Stimulated activated naive CD8-positive, alpha-beta T cell treated with anti-CD3 and anti-CD28 coated beads, Interleukin-15, Interleukin-2, amounts not matched to agents 100 ng/mL and 50 ng/mL, for 24 hours (primary cell): ENCODE results near the gene KRTAP10-7.
"Not testable (repeated sequence)": the region's sequence is repeated elsewhere in the genome, so short reads cannot be mapped to it uniquely, and the experiment has no call there.

ENCODE experiments used
- H3K27ac Mint-ChIP-seq: one replicate; pipeline ENCODE4 v1.8.0; 2021; ENCODE audit warnings: mild to moderate bottlenecking, mixed read lengths
- H3K27me3 Mint-ChIP-seq: one replicate; pipeline ENCODE4 v1.8.0; 2021; ENCODE audit warnings: mixed read lengths
- H3K36me3 Mint-ChIP-seq: one replicate; pipeline ENCODE4 v1.8.0; 2021; ENCODE audit warnings: low read depth, mixed read lengths
- H3K4me1 Mint-ChIP-seq: one replicate; pipeline ENCODE4 v1.8.0; 2021; ENCODE audit warnings: low read depth, mixed read lengths
- H3K4me3 Mint-ChIP-seq: one replicate; pipeline ENCODE4 v1.8.0; 2021; ENCODE audit warnings: mild to moderate bottlenecking, mixed read lengths
- H3K9me3 Mint-ChIP-seq: one replicate; pipeline ENCODE4 v1.8.0; 2021; ENCODE audit warnings: mixed read lengths

KRTAP10-7 gene

GRCh38 chr21:44609193-44609592 lies 8.8 kb downstream of the KRTAP10-7 start:
- Mint-ChIP-seq H3K27me3 (peaks cover 6% of the 10 kb centered on the region), H3K27ac (no peak overlapping the region), H3K4me1 (no peaks in the 10 kb centered on the region), H3K9me3 (peaks cover 29% of the 10 kb centered on the region), H3K4me3 (no peak overlapping the region), H3K36me3 (peaks cover 6% of the 10 kb centered on the region)

GRCh38 chr21:44610157-44610843 lies 9.9 kb downstream of the KRTAP10-7 start:
- H3K4me3 Mint-ChIP-seq, H3K36me3 Mint-ChIP-seq, H3K27me3 Mint-ChIP-seq, H3K27ac Mint-ChIP-seq, H3K4me1 Mint-ChIP-seq: not testable (repeated sequence)
- H3K9me3 Mint-ChIP-seq: peaks cover 29% of the 10 kb centered on the region

- Mint-ChIP-seq H3K4me1 (peaks cover 7% of the 10 kb centered on the region), H3K4me3 (no peak overlapping the region), H3K27me3 (no peaks in the 10 kb centered on the region), H3K9me3 (peaks cover 29% of the 10 kb centered on the region), H3K36me3 (peaks cover 6% of the 10 kb centered on the region), H3K27ac (no peak overlapping the region)
Observed at GRCh38 chr21:44611551-44611950, 11.2 kb downstream of the KRTAP10-7 start.

- no peaks in the 10 kb centered on the region for H3K27me3 Mint-ChIP-seq
- H3K36me3 Mint-ChIP-seq: peaks cover 6% of the 10 kb centered on the region
- H3K9me3 Mint-ChIP-seq: peaks cover 29% of the 10 kb centered on the region
- H3K27ac Mint-ChIP-seq: no peak within 1 kb of the TSS
- H3K4me3 Mint-ChIP-seq: no peak within 1 kb of the TSS
- peaks cover 11% of the 10 kb centered on the region for H3K4me1 Mint-ChIP-seq
Observed at GRCh38 chr21:44612029-44612486, 11.7 kb downstream of the KRTAP10-7 start, which contains the start of gene KRTAP10-8. Gene KRTAP10-8, plus strand, starts transcription at chr21:44612079. Its CDS starts 22 bp downstream, at chr21:44612101.

- no peak overlapping the region for H3K27ac Mint-ChIP-seq
- peaks cover 17% of the 10 kb centered on the region for H3K4me1 Mint-ChIP-seq
- H3K9me3 Mint-ChIP-seq: peaks cover 25% of the 10 kb centered on the region
- peaks cover 6% of the 10 kb centered on the region for H3K36me3 Mint-ChIP-seq
- no peak overlapping the region for H3K4me3 Mint-ChIP-seq
- H3K27me3 Mint-ChIP-seq: no peaks in the 10 kb centered on the region
Observed at GRCh38 chr21:44612669-44613229, 12.4 kb downstream of the KRTAP10-7 start.

GRCh38 chr21:44613386-44614155 lies 13.2 kb downstream of the KRTAP10-7 start:
- Mint-ChIP-seq H3K27me3 (no peaks in the 10 kb centered on the region), H3K9me3 (peaks cover 29% of the 10 kb centered on the region), H3K27ac (no peak overlapping the region), H3K4me3 (no peak overlapping the region), H3K36me3 (peaks cover 6% of the 10 kb centered on the region), H3K4me1 (peaks cover 25% of the 10 kb centered on the region)

- Mint-ChIP-seq H3K4me1 (peaks cover 31% of the 10 kb centered on the region), H3K27ac (no peak overlapping the region), H3K4me3 (no peak overlapping the region), H3K27me3 (no peaks in the 10 kb centered on the region), H3K36me3 (peaks cover 9% of the 10 kb centered on the region), H3K9me3 (peaks cover 28% of the 10 kb centered on the region)
Observed at GRCh38 chr21:44614161-44614631, 13.8 kb downstream of the KRTAP10-7 start.

GRCh38 chr21:44614961-44615391 lies 14.6 kb downstream of the KRTAP10-7 start:
- peaks cover 39% of the 10 kb centered on the region for H3K4me1 Mint-ChIP-seq
- peaks cover 27% of the 10 kb centered on the region for H3K9me3 Mint-ChIP-seq
- no peak overlapping the region for H3K4me3 Mint-ChIP-seq
- H3K27me3 Mint-ChIP-seq: no peaks in the 10 kb centered on the region
- peaks cover 11% of the 10 kb centered on the region for H3K36me3 Mint-ChIP-seq
- no peak overlapping the region for H3K27ac Mint-ChIP-seq

- Mint-ChIP-seq H3K9me3 (peaks cover 31% of the 10 kb centered on the region), H3K27me3 (no peaks in the 10 kb centered on the region), H3K27ac (no peak overlapping the region), H3K36me3 (peaks cover 15% of the 10 kb centered on the region), H3K4me3 (no peak overlapping the region), H3K4me1 (peaks cover 42% of the 10 kb centered on the region)
Observed at GRCh38 chr21:44615466-44615865, 15.1 kb downstream of the KRTAP10-7 start.

- peaks cover 42% of the 10 kb centered on the region for H3K4me1 Mint-ChIP-seq
- no peak overlapping the region for H3K4me3 Mint-ChIP-seq
- no peaks in the 10 kb centered on the region for H3K27me3 Mint-ChIP-seq
- no peak overlapping the region for H3K27ac Mint-ChIP-seq
- peaks cover 32% of the 10 kb centered on the region for H3K9me3 Mint-ChIP-seq
- H3K36me3 Mint-ChIP-seq: peaks cover 19% of the 10 kb centered on the region
Observed at GRCh38 chr21:44615911-44616590, 15.7 kb downstream of the KRTAP10-7 start.

GRCh38 chr21:44616591-44616926 lies 16.2 kb downstream of the KRTAP10-7 start:
- Mint-ChIP-seq H3K36me3 (peaks cover 19% of the 10 kb centered on the region), H3K4me1 (peaks cover 42% of the 10 kb centered on the region), H3K4me3 (no peak overlapping the region), H3K27ac (no peak overlapping the region), H3K9me3 (peaks cover 27% of the 10 kb centered on the region), H3K27me3 (no peaks in the 10 kb centered on the region)

GRCh38 chr21:44617071-44617501 lies 16.7 kb downstream of the KRTAP10-7 start:
- no peak overlapping the region for H3K4me3 Mint-ChIP-seq
- H3K36me3 Mint-ChIP-seq: peaks cover 19% of the 10 kb centered on the region
- no peaks in the 10 kb centered on the region for H3K27me3 Mint-ChIP-seq
- no peak overlapping the region for H3K27ac Mint-ChIP-seq
- peaks cover 42% of the 10 kb centered on the region for H3K4me1 Mint-ChIP-seq
- peaks cover 26% of the 10 kb centered on the region for H3K9me3 Mint-ChIP-seq

GRCh38 chr21:44618504-44618903 lies 18.1 kb downstream of the KRTAP10-7 start:
- H3K4me3 Mint-ChIP-seq: peak overlapping the region; percentile 11
- peaks cover 42% of the 10 kb centered on the region for H3K4me1 Mint-ChIP-seq
- H3K27me3 Mint-ChIP-seq: no peaks in the 10 kb centered on the region
- peaks cover 23% of the 10 kb centered on the region for H3K36me3 Mint-ChIP-seq
- H3K9me3 Mint-ChIP-seq: peaks cover 39% of the 10 kb centered on the region
- peak overlapping the region; percentile 82 for H3K27ac Mint-ChIP-seq

- peak overlapping the region; percentile 11 for H3K4me3 Mint-ChIP-seq
- peaks cover 43% of the 10 kb centered on the region for H3K9me3 Mint-ChIP-seq
- peaks cover 27% of the 10 kb centered on the region for H3K36me3 Mint-ChIP-seq
- H3K27me3 Mint-ChIP-seq: no peaks in the 10 kb centered on the region
- peaks cover 42% of the 10 kb centered on the region for H3K4me1 Mint-ChIP-seq
- peak overlapping the region; percentile 82 for H3K27ac Mint-ChIP-seq
Observed at GRCh38 chr21:44618909-44619308, 18.5 kb downstream of the KRTAP10-7 start.
